Neural progenitor cell (in vitro differentiated cells): ENCODE data around the gene TPD52L2. TPM values are rescaled to one million over a fixed set of nuclear protein-coding genes. Genes with fewer than 3 reads are reported as not detected.
"Not testable (repeated sequence)": the region's sequence is repeated elsewhere in the genome, so short reads cannot be mapped to it uniquely, and the experiment has no call there.

Experiments
- DNase-seq: peaks from one replicate; pipeline ENCODE4 v3.0.0-alpha.2; 2016; ENCODE audit warnings: low spot score
- H2AFZ ChIP-seq: fragments of 200-600 bp; sonication (generic); replicated peaks from 2 replicates; pipeline ENCODE4 v1.6.1; 2016; ENCODE audit warnings: antibody characterized with exemption
- H3F3A ChIP-seq: fragments of 200-600 bp; sonication (generic); 2 replicates; pipeline ENCODE4 v1.6.1; 2016; ENCODE audit warnings: antibody characterized with exemption, low read depth
- H3K27ac ChIP-seq: fragments of 200-600 bp; sonication (generic); 2 replicates; pipeline ENCODE4 v1.5.1; 2016; ENCODE audit warnings: mild to moderate bottlenecking
- H3K27me3 ChIP-seq: fragments of 200-600 bp; sonication (generic); 2 replicates; pipeline ENCODE4 v1.6.1; 2016; ENCODE audit warnings: mild to moderate bottlenecking, moderate library complexity
- H3K36me3 ChIP-seq: fragments of 200-600 bp; sonication (generic); 2 replicates; pipeline ENCODE4 v1.5.1; 2016
- H3K4me1 ChIP-seq: fragments of 200-600 bp; sonication (generic); 2 replicates; pipeline ENCODE4 v1.6.1; 2016; ENCODE audit warnings: mixed run types
- H3K4me2 ChIP-seq: fragments of 200-600 bp; sonication (generic); 2 replicates; pipeline ENCODE4 v1.6.1; 2016
- H3K4me3 ChIP-seq: fragments of 200-600 bp; sonication (generic); 2 replicates; pipeline ENCODE4 v1.5.1; 2016
- H3K79me2 ChIP-seq: fragments of 200-600 bp; sonication (generic); 2 replicates; pipeline ENCODE4 v1.6.1; 2016; ENCODE audit warnings: low read depth
- H3K9ac ChIP-seq: fragments of 200-600 bp; sonication (generic); 2 replicates; pipeline ENCODE4 v1.6.1; 2016
- H3K9me3 ChIP-seq: fragments of 200-600 bp; sonication (generic); 2 replicates; pipeline ENCODE4 v1.5.1; 2016; ENCODE audit warnings: low read depth
- H4K20me1 ChIP-seq: fragments of 200-600 bp; sonication (generic); 2 replicates; pipeline ENCODE4 v1.6.1; 2016; ENCODE audit warnings: low read depth
- H3K27ac Mint-ChIP-seq: 3 replicates; pipeline ENCODE4 v1.8.0; 2021; ENCODE audit warnings: mixed read lengths
- H3K27me3 Mint-ChIP-seq: 2 replicates; pipeline ENCODE4 v1.8.0; 2022; ENCODE audit warnings: low read depth, mild to moderate bottlenecking, inconsistent platforms, moderate library complexity, mixed read lengths; ENCODE audit not compliant: insufficient read depth
- H3K36me3 Mint-ChIP-seq: 3 replicates; pipeline ENCODE4 v1.8.0; 2021; ENCODE audit warnings: mixed read lengths
- H3K4me1 Mint-ChIP-seq: 3 replicates; pipeline ENCODE4 v1.8.0; 2021; ENCODE audit warnings: mixed read lengths
- H3K4me3 Mint-ChIP-seq: 3 replicates; pipeline ENCODE4 v1.8.0; 2021; ENCODE audit warnings: mild to moderate bottlenecking, moderate library complexity, mixed read lengths
- H3K9me3 Mint-ChIP-seq: 3 replicates; pipeline ENCODE4 v1.8.0; 2020; ENCODE audit warnings: mixed read lengths
- EZH2 ChIP-seq: fragments of 200-600 bp; sonication (generic); IDR thresholded peaks from 2 replicates; pipeline ENCODE4 v1.6.1; 2017; ENCODE audit warnings: antibody characterized with exemption, mild to moderate bottlenecking, moderate library complexity
- EZH2phosphoT487 ChIP-seq: fragments of 200-600 bp; sonication (generic); IDR thresholded peaks from 2 replicates; pipeline ENCODE4 v1.6.1; 2017; ENCODE audit warnings: antibody characterized with exemption
- total RNA-seq: library from RNA; depleted of rRNA; stranded (reverse); fragments of >200 nt; gene quantifications from 2 replicates; pipeline ENCODE4 v1.2.3, GENCODE V29; 2015; ENCODE audit warnings: low replicate concordance
- TF ChIP-seq, protein P1 (sequence below): fragments of 200-600 bp; sonication (generic); IDR thresholded peaks from 2 replicates; pipeline ENCODE4 v1.5.1; 2017; ENCODE audit warnings: antibody characterized with exemption, mild to moderate bottlenecking

Gene TPD52L2
- total RNA-seq, 1 donor from 2014 or later: 66.6 TPM

DNA sequence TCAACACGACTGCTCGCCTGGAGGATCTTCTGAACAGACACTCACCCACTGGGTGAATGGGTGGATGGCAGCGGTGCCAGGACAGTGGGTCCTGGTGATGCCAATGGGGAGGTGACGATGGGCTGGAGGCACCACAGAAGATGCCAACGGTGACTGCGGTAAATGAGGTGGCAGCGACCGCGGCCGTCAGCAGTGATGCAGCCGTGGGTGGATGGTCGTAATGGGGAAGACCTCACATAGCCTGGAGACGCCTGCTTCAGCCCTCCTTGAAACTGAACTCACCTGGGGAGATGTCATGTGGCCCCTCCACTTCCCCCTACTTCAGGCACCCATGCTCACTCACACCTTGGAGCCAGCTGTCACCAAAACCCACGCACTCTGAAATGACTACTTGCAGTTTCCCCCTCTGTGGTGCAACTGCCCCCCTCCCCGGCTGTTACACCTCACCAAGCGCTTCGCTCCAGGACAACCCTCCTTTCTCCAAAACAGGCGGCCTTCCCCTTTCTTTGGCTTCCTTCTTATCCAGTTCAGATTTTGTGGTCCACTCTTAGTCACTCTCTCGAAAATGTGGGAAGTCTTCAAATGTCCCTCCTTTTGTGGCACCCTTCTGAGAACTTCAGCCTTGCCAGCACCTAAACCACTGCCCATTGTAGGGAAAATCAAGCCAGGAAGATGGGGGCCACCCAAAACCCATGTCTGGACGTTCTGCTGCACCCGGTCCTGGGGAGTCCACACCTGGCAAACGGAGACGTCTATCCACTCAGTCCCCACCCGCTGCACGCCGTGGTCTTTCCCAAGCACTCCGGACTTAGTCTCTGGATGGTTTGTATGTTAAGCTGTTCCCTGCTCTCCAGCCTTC is 14.2 kb upstream of the TPD52L2 start:
- DNase-seq: no peak
- H3K36me3 Mint-ChIP-seq: no peaks in the 10 kb centered on the region
- Histone ChIP-seq H4K20me1 (no peaks in the 10 kb centered on the region), H3K9ac (no peak overlapping the region), H3K4me2 (no peak overlapping the region), H3K4me1 (peaks cover 44% of the 10 kb centered on the region), H3K36me3 (no peaks in the 10 kb centered on the region), H2AFZ (no peak overlapping the region), H3K27ac (no peak overlapping the region), H3K27me3 (no peaks in the 10 kb centered on the region), H3K79me2 (no peaks in the 10 kb centered on the region), H3F3A (peaks cover 26% of the 10 kb centered on the region), H3K9me3 (no peaks in the 10 kb centered on the region), H3K4me3 (no peak overlapping the region)
- no peaks in the 10 kb centered on the region for H3K27me3 Mint-ChIP-seq
- H3K27ac Mint-ChIP-seq: no peak overlapping the region
- peaks cover 3% of the 10 kb centered on the region for H3K4me1 Mint-ChIP-seq
- H3K9me3 Mint-ChIP-seq: peaks cover 7% of the 10 kb centered on the region
- no peak overlapping the region for H3K4me3 Mint-ChIP-seq
- TF ChIP-seq, protein P1, sequence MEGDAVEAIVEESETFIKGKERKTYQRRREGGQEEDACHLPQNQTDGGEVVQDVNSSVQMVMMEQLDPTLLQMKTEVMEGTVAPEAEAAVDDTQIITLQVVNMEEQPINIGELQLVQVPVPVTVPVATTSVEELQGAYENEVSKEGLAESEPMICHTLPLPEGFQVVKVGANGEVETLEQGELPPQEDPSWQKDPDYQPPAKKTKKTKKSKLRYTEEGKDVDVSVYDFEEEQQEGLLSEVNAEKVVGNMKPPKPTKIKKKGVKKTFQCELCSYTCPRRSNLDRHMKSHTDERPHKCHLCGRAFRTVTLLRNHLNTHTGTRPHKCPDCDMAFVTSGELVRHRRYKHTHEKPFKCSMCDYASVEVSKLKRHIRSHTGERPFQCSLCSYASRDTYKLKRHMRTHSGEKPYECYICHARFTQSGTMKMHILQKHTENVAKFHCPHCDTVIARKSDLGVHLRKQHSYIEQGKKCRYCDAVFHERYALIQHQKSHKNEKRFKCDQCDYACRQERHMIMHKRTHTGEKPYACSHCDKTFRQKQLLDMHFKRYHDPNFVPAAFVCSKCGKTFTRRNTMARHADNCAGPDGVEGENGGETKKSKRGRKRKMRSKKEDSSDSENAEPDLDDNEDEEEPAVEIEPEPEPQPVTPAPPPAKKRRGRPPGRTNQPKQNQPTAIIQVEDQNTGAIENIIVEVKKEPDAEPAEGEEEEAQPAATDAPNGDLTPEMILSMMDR: no peak
- TF ChIP-seq EZH2 (no peak), EZH2phosphoT487 (no peak)

- not testable (repeated sequence) for H3K4me3 ChIP-seq, H3K9ac ChIP-seq, H3K27ac Mint-ChIP-seq, H4K20me1 ChIP-seq, H3K9me3 ChIP-seq, H3K4me3 Mint-ChIP-seq, H3K36me3 ChIP-seq, H2AFZ ChIP-seq, H3K79me2 ChIP-seq, H3K4me1 Mint-ChIP-seq, H3K36me3 Mint-ChIP-seq, H3K4me2 ChIP-seq, H3K27me3 ChIP-seq, DNase-seq, H3K9me3 Mint-ChIP-seq, H3K27ac ChIP-seq, H3K27me3 Mint-ChIP-seq
- Histone ChIP-seq H3F3A (peaks cover 23% of the 10 kb centered on the region), H3K4me1 (peaks cover 41% of the 10 kb centered on the region)
These were observed 13.5 kb upstream of the TPD52L2 start for GRCh38 chr20:63851548-63851943.

DNA sequence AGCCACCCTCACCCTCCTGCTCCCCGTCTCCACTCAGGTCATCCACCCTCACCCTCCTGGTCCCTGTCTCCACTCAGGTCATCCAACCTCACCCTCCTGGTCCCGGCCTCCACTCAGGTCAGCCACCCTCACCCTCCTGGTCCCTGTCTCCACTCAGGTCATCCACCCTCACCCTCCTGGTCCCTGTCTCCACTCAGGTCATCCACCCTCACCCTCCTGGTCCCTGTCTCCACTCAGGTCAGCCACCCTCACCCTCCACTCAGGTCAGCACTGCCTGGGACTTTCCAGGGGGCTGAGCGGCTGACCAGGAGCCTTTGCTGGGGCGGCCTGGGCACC is 11.4 kb upstream of the TPD52L2 start:
- H3K27me3 ChIP-seq, H3K36me3 ChIP-seq, H3K4me3 Mint-ChIP-seq: not testable (repeated sequence)

DNA sequence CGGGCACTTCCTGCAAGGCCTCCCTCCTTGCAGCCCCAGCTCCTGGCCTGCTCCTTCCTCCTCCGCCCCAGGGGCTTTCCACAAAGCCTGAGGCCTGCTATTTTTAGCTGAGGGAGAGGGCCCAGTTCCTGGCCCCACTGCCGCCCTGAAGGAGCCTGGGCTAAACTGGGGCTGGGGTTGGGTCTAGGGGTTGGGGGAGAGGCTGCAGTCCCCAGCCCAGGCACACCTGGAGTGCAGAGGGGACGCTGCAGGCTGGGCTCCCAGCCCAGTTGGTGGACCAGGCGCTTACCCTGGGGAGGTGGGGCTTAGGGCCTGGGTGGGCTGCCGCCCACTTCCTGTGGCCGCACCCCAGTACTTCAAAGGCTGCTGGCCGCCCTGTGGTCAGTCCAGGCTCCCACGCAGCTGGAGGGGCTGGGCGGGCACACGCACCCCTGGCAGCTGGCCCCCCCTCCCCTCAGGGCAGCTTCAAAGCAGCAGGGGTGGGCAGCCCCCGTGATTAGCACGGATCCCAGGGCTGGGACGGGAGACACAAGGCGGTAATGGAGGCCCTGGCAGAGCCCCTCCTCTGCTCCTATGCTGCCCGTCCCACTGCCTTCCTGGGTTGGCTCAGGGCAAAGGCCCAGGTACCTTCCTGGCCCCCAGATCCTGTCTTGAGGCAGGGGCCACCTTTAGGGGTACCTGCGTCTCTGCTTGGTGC is 10.9 kb upstream of the TPD52L2 start:
- peak overlapping the region; percentile 50 for H3K4me2 ChIP-seq
- no peak for DNase-seq
- no peak overlapping the region for H3K4me3 ChIP-seq
- Mint-ChIP-seq H3K27ac (no peak overlapping the region), H3K27me3 (peaks cover 4% of the 10 kb centered on the region), H3K4me1 (peaks cover 26% of the 10 kb centered on the region), H3K9me3 (peaks cover 7% of the 10 kb centered on the region), H3K36me3 (no peaks in the 10 kb centered on the region), H3K4me3 (no peak overlapping the region)
- H3K36me3 ChIP-seq: no peaks in the 10 kb centered on the region
- no peaks in the 10 kb centered on the region for H3K27me3 ChIP-seq
- H3K9me3 ChIP-seq: no peaks in the 10 kb centered on the region
- TF ChIP-seq EZH2 (no peak), EZH2phosphoT487 (no peak)
- peaks cover 35% of the 10 kb centered on the region for H3K4me1 ChIP-seq
- no peak overlapping the region for H2AFZ ChIP-seq
- H3K9ac ChIP-seq: no peak overlapping the region
- no peak overlapping the region for H3K27ac ChIP-seq
- H4K20me1 ChIP-seq: no peaks in the 10 kb centered on the region
- no peaks in the 10 kb centered on the region for H3K79me2 ChIP-seq
- H3F3A ChIP-seq: peaks cover 28% of the 10 kb centered on the region

More for the DNA sequence above, 11.4 kb upstream of the TPD52L2 start:
- H3K4me2 ChIP-seq, H2AFZ ChIP-seq, H3K27ac Mint-ChIP-seq, H3K9ac ChIP-seq, H4K20me1 ChIP-seq, H3K4me3 ChIP-seq, H3K36me3 Mint-ChIP-seq, H3K27me3 Mint-ChIP-seq, H3K9me3 Mint-ChIP-seq, H3K27ac ChIP-seq, H3K9me3 ChIP-seq, DNase-seq, H3K79me2 ChIP-seq: not testable (repeated sequence)
- H3K4me1 Mint-ChIP-seq: peaks cover 21% of the 10 kb centered on the region
- Histone ChIP-seq H3K4me1 (peaks cover 30% of the 10 kb centered on the region), H3F3A (peaks cover 22% of the 10 kb centered on the region)
